K562 treated with DMSO at 1 percent for 24 hours (cell line): Measurements from ENCODE around the gene KRT74. TPM values are rescaled to one million over a fixed set of nuclear protein-coding genes. Genes with fewer than 3 reads are reported as not detected.

Experiments used
- total RNA-seq: library from RNA; unstranded; fragments of 300-600 nt; gene quantifications from 2 replicates; pipeline ENCODE4 v1.2.3, GENCODE V29; 2022; ENCODE audit warnings: low read depth; ENCODE audit not compliant: insufficient read depth

The KRT74 gene
- not detected in 2 replicates for total RNA-seq

DNA sequence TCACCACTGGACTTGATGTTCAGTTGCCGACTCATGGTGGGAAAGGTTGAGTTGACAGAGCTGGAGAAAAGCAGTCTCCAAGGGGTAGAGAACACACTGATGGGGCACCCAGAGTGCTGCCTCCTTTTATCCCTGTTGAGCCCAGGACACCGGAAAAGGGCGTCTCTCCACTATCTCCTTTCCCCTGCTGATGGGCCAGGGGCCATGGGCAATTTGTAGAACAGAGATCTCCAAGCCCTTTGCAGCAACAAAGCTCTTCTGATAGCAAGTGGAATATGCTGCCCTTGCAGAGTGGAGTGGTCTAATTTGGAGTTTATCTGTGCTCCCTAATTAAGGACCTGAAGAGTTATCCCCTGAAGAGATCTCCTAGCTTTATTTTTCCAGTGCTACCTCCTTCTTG is at the start of gene KRT74:
KRT74 (minus strand) TSS at position 101 of the 400 bp plus-strand sequence; CDS start at position 35, 66 bp downstream.

DNA sequence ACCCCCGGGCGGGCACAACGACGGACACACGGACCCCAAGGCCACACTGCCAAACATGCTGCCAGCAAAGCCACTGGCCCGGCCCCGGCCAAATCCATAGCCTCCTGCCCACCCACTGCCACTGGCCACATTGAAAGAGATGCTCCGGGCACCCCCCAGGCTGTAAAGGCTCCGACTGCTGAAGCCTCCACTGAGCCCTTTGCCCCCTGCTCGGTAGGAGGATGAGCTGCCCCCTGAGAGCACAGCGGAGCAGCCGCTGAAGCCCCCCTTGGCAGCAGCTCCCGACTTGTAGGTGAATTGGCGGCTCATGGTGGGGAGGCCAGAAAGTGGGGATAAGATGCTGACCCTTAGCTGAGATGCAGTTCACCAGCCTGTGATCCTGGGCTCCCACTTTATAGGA is 44.6 kb upstream of the KRT74 start, which contains the start of gene KRT73:
KRT73 (minus strand) TSS at position 344 of the 400 bp plus-strand sequence; CDS start at position 309, 35 bp downstream.

DNA sequence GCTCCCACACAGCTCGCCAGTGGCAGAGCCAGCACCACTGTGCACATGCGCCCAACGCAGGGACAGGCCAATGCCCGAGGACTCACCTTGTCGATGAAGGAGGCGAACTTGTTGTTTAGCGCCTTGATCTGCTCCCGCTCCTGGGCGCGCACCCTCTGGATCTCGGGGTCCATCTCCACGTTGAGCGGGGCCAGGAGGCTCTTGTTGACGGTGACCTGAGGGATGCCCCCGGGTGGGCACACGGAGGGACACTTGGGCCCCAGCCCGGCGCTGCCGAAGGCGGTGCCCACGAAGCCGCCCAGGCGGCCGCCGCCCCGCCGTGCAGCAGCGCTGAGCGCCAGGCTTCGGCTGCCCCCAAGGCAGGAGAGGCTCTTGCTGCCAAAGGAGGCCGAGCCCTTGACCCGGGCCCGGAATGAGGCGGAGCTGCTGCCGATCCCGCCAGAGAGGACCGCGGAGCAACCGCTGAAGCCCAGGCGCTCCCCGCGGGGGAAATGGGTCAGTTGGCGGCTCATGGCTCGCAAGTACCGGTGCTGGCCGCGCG is 27.4 kb upstream of the KRT74 start, which contains the start of gene KRT72:
KRT72 (minus strand) TSS at position 523 of the 541 bp plus-strand sequence; CDS start at position 512, 11 bp downstream.

DNA sequence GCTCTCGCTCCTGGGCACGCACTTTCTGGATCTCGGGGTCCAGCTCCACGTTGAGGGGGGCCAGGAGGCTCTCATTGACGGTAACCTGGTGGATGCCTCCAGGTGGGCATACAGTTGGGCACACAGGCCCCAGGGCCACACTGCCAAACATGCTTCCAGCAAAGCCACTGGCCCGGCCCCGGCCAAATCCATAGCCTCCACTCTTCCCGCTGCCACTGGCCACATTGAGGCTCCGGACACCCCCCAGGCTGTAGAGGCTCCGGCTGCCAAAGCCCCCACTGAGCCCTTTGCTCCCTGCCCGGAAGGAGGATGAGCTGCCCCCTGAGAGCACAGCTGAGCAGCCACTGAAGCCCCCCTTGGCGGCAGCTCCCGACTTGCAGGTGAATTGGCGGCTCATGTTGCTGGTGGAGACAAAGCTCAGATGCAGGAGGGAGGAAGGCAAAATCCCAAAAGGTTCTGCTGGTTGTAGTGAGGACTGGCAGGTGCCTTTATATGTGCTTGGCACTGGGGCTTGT is 20.9 kb downstream of the KRT74 start, which contains the start of gene KRT71:
KRT71 (minus strand) TSS at position 465 of the 515 bp plus-strand sequence; CDS start at position 397, 68 bp downstream.

DNA sequence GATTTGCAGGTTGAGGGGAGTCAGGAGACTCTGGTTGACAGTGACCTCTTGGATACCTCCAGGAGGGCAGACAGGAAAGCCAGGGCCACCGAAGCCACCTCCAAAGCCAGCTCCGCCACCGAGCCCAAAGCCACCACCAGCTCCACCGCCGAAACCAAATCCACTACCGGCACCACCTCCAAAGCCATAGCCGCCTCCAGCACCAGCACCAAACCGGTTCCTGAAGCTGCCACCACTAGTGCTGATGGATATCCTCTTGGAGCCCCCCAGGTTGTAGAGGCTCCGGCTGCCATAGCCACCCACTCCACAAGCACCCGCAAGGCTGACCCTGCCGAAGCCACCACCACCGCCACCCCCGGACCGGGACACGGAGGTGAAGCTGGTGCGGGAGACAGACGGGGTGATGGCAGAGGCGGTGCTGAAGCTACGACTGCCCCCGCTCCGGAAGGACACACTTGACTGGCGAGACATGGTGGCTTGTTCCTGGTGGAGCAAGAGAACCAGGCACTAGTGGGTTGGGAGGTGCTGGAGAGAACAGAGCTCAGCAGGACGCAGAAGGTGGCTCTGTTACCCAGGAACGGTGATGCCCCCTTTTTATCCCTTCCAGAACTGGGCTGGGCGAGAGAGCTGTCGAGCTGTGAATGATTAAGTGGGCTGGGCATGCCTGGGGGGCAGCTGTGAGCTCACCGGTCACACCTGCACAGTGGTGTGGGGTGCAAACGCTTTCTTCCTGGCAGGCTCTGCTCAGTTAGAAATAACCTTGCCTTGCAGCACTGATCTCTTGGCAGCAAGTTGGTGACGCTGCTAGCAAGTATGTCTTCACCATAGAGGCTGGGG is 53.6 kb downstream of the KRT74 start, which contains the start of gene KRT5:
KRT5 (minus strand) TSS at position 569 of the 837 bp plus-strand sequence; CDS start at position 471, 98 bp downstream.

Other genes with a start within 250 kb of the KRT74 start
- gene KRT85, start 206.4 kb downstream of the KRT74 start, total RNA-seq: not detected in 2 replicates
- not detected in 2 replicates for gene KRT84, start 188.2 kb downstream of the KRT74 start, total RNA-seq
- not detected in 2 replicates for gene KRT82, start 167.5 kb downstream of the KRT74 start, total RNA-seq
- not detected in 2 replicates for gene KRT75, start 139.5 kb downstream of the KRT74 start, total RNA-seq
- gene KRT6B, start 121.7 kb downstream of the KRT74 start, total RNA-seq: not detected in 2 replicates
- not detected in 2 replicates for gene KRT6C, start 100.0 kb downstream of the KRT74 start, total RNA-seq
- gene KRT6A, start 80.6 kb downstream of the KRT74 start, total RNA-seq: not detected in 2 replicates
- gene KRT5, start 53.4 kb downstream of the KRT74 start, total RNA-seq: not detected in 2 replicates
- gene KRT71, start 20.7 kb downstream of the KRT74 start, total RNA-seq: not detected in 2 replicates
- gene KRT72, start 27.6 kb upstream of the KRT74 start, total RNA-seq: not detected in 2 replicates
- 0.27 TPM in 1 of 2 replicates, not detected in the other for gene KRT73, start 44.7 kb upstream of the KRT74 start, total RNA-seq
- 0.35 TPM in 1 of 2 replicates, not detected in the other for gene KRT2, start 78.4 kb upstream of the KRT74 start, total RNA-seq
- not detected in 2 replicates for gene KRT1, start 106.6 kb upstream of the KRT74 start, total RNA-seq
- not detected in 2 replicates for gene KRT77, start 129.7 kb upstream of the KRT74 start, total RNA-seq
- not detected in 2 replicates for gene KRT76, start 203.5 kb upstream of the KRT74 start, total RNA-seq
- not detected in 2 replicates for gene KRT3, start 222.3 kb upstream of the KRT74 start, total RNA-seq
- gene KRT4, start 240.3 kb upstream of the KRT74 start, total RNA-seq: not detected in 2 replicates